GM15510 (cell line): ENCODE results near the gene ONECUT2.

Experiments used
- POLR2A ChIP-seq: IDR thresholded peaks from 3 replicates; pipeline ENCODE4 v1.6.1; 2011; ENCODE audit warnings: borderline replicate concordance; ENCODE audit not compliant: insufficient read length; ENCODE audit errors: extremely low read depth

ONECUT2 gene

GRCh38 chr18:57434536-57435494, at the start of gene ONECUT2:
ONECUT2 (plus strand) TSS chr18:57435374; CDS start chr18:57435717, 343 bp downstream.
- TF ChIP-seq POLR2A: no peak

GRCh38 chr18:57389271-57389670, 45.9 kb upstream of the ONECUT2 start:
- no peak for TF ChIP-seq POLR2A

- no peak for TF ChIP-seq POLR2A
Measured at GRCh38 chr18:57390044-57390443, 45.1 kb upstream of the ONECUT2 start.

GRCh38 chr18:57397440-57398132, 37.6 kb upstream of the ONECUT2 start:
- no peak for TF ChIP-seq POLR2A

- no peak for TF ChIP-seq POLR2A
Measured at GRCh38 chr18:57404345-57404744, 30.8 kb upstream of the ONECUT2 start.

- no peak for TF ChIP-seq POLR2A
Measured at GRCh38 chr18:57409650-57410049, 25.5 kb upstream of the ONECUT2 start.

- no peak for TF ChIP-seq POLR2A
Measured at GRCh38 chr18:57410749-57411148, 24.4 kb upstream of the ONECUT2 start.

- no peak for TF ChIP-seq POLR2A
Measured at GRCh38 chr18:57416542-57416941, 18.6 kb upstream of the ONECUT2 start.

- no peak for TF ChIP-seq POLR2A
Measured at GRCh38 chr18:57422313-57422872, 12.8 kb upstream of the ONECUT2 start.

GRCh38 chr18:57423821-57424220, 11.4 kb upstream of the ONECUT2 start:
- no peak for TF ChIP-seq POLR2A

GRCh38 chr18:57425096-57425495, 10.1 kb upstream of the ONECUT2 start:
- TF ChIP-seq POLR2A: no peak

GRCh38 chr18:57426187-57426586, 9.0 kb upstream of the ONECUT2 start:
- TF ChIP-seq POLR2A: no peak

- no peak for TF ChIP-seq POLR2A
Measured at GRCh38 chr18:57427429-57428201, 7.6 kb upstream of the ONECUT2 start.

- TF ChIP-seq POLR2A: no peak
Measured at GRCh38 chr18:57428221-57429150, 6.7 kb upstream of the ONECUT2 start.
